Measurements from ENCODE around the gene TGFBR1.
"Not testable (repeated sequence)": the region's sequence is repeated elsewhere in the genome, so short reads cannot be mapped to it uniquely, and the experiment has no call there.

The TGFBR1 gene

GRCh38 chr9:99189186-99189585 lies 84.3 kb downstream of the TGFBR1 start:
- FAIRE-seq (no peak), DNase-seq (ENCODE audit: insufficient read length, low spot score) (no peak)
- no peak for TF ChIP-seq TAF1 (IDR thresholded peaks at IDR 0.05; ENCODE audit: low read depth, low read length)
- TF ChIP-seq SPI1 (IDR thresholded peaks at IDR 0.05; ENCODE audit: low read depth, low read length), result no peak
- TF ChIP-seq POLR2AphosphoS5 (IDR thresholded peaks at IDR 0.05; ENCODE audit: low read depth, low read length), result no peak
- no peak for TF ChIP-seq PAX5 (IDR thresholded peaks at IDR 0.05; ENCODE audit: insufficient read depth, low read length, severe bottlenecking)
- no peak for TF ChIP-seq POU2F2 (IDR thresholded peaks at IDR 0.05; ENCODE audit: low read depth, low read length)
- TF ChIP-seq POLR2A (IDR thresholded peaks at IDR 0.05; ENCODE audit: low read depth, low read length), result no peak

GRCh38 chr9:99189887-99190596 lies 85.1 kb downstream of the TGFBR1 start:
- FAIRE-seq (no peak), DNase-seq (ENCODE audit: insufficient read length, low spot score) (no peak)
- no peak for TF ChIP-seq POLR2A (IDR thresholded peaks at IDR 0.05; ENCODE audit: low read depth, low read length)
- TF ChIP-seq POU2F2 (IDR thresholded peaks at IDR 0.05; ENCODE audit: low read depth, low read length), result no peak
- no peak for TF ChIP-seq SPI1 (IDR thresholded peaks at IDR 0.05; ENCODE audit: low read depth, low read length)
- TF ChIP-seq PAX5 (IDR thresholded peaks at IDR 0.05; ENCODE audit: insufficient read depth, low read length, severe bottlenecking), result no peak
- no peak for TF ChIP-seq TAF1 (IDR thresholded peaks at IDR 0.05; ENCODE audit: low read depth, low read length)
- no peak for TF ChIP-seq POLR2AphosphoS5 (IDR thresholded peaks at IDR 0.05; ENCODE audit: low read depth, low read length)

- no peak for DNase-seq (ENCODE audit: insufficient read length, low spot score)
- FAIRE-seq, result no peak
- TF ChIP-seq POLR2AphosphoS5 (IDR thresholded peaks at IDR 0.05; ENCODE audit: low read depth, low read length), result no peak
- no peak for TF ChIP-seq POU2F2 (IDR thresholded peaks at IDR 0.05; ENCODE audit: low read depth, low read length)
- TF ChIP-seq TAF1 (IDR thresholded peaks at IDR 0.05; ENCODE audit: low read depth, low read length), result no peak
- TF ChIP-seq POLR2A (IDR thresholded peaks at IDR 0.05; ENCODE audit: low read depth, low read length), result no peak
- TF ChIP-seq SPI1 (IDR thresholded peaks at IDR 0.05; ENCODE audit: low read depth, low read length), result no peak
- no peak for TF ChIP-seq PAX5 (IDR thresholded peaks at IDR 0.05; ENCODE audit: insufficient read depth, low read length, severe bottlenecking)
Observed at GRCh38 chr9:99190597-99191283, 85.8 kb downstream of the TGFBR1 start.

GRCh38 chr9:99192786-99193465 lies 88.0 kb downstream of the TGFBR1 start:
- no peak for DNase-seq (ENCODE audit: insufficient read length, low spot score)
- FAIRE-seq, result no peak
- TF ChIP-seq PAX5 (IDR thresholded peaks at IDR 0.05; ENCODE audit: insufficient read depth, low read length, severe bottlenecking), result no peak
- no peak for TF ChIP-seq TAF1 (IDR thresholded peaks at IDR 0.05; ENCODE audit: low read depth, low read length)
- TF ChIP-seq POU2F2 (IDR thresholded peaks at IDR 0.05; ENCODE audit: low read depth, low read length), result no peak
- TF ChIP-seq POLR2AphosphoS5 (IDR thresholded peaks at IDR 0.05; ENCODE audit: low read depth, low read length), result no peak
- TF ChIP-seq SPI1 (IDR thresholded peaks at IDR 0.05; ENCODE audit: low read depth, low read length), result no peak
- TF ChIP-seq POLR2A (IDR thresholded peaks at IDR 0.05; ENCODE audit: low read depth, low read length), result no peak

- no peak for FAIRE-seq
- TF ChIP-seq POLR2A (IDR thresholded peaks at IDR 0.05; ENCODE audit: low read depth, low read length) (no peak), POLR2AphosphoS5 (IDR thresholded peaks at IDR 0.05; ENCODE audit: low read depth, low read length) (no peak), SPI1 (IDR thresholded peaks at IDR 0.05; ENCODE audit: low read depth, low read length) (no peak), PAX5 (IDR thresholded peaks at IDR 0.05; ENCODE audit: insufficient read depth, low read length, severe bottlenecking) (no peak), POU2F2 (IDR thresholded peaks at IDR 0.05; ENCODE audit: low read depth, low read length) (no peak), TAF1 (IDR thresholded peaks at IDR 0.05; ENCODE audit: low read depth, low read length) (no peak)
Observed at GRCh38 chr9:99193466-99193821, 88.5 kb downstream of the TGFBR1 start.

GRCh38 chr9:99196484-99196883 lies 91.6 kb downstream of the TGFBR1 start:
- not testable (repeated sequence) for DNase-seq (ENCODE audit: insufficient read length, low spot score)
- FAIRE-seq, result peak; percentile 31

More at GRCh38 chr9:99193466-99193821, 88.5 kb downstream of the TGFBR1 start:
- no peak for DNase-seq (ENCODE audit: insufficient read length, low spot score)

- no peak for FAIRE-seq
- TF ChIP-seq POLR2AphosphoS5 (IDR thresholded peaks at IDR 0.05; ENCODE audit: low read depth, low read length), result no peak
- no peak for TF ChIP-seq PAX5 (IDR thresholded peaks at IDR 0.05; ENCODE audit: insufficient read depth, low read length, severe bottlenecking)
- TF ChIP-seq SPI1 (IDR thresholded peaks at IDR 0.05; ENCODE audit: low read depth, low read length), result no peak
- no peak for TF ChIP-seq POLR2A (IDR thresholded peaks at IDR 0.05; ENCODE audit: low read depth, low read length)
- no peak for TF ChIP-seq TAF1 (IDR thresholded peaks at IDR 0.05; ENCODE audit: low read depth, low read length)
- no peak for TF ChIP-seq POU2F2 (IDR thresholded peaks at IDR 0.05; ENCODE audit: low read depth, low read length)
- DNase-seq (ENCODE audit: insufficient read length, low spot score), result no peak
Observed at GRCh38 chr9:99197124-99197630, 92.3 kb downstream of the TGFBR1 start.

- FAIRE-seq, result no peak
- no peak for DNase-seq (ENCODE audit: insufficient read length, low spot score)
- no peak for TF ChIP-seq SPI1 (IDR thresholded peaks at IDR 0.05; ENCODE audit: low read depth, low read length)
- TF ChIP-seq POLR2AphosphoS5 (IDR thresholded peaks at IDR 0.05; ENCODE audit: low read depth, low read length), result no peak
- TF ChIP-seq POU2F2 (IDR thresholded peaks at IDR 0.05; ENCODE audit: low read depth, low read length), result no peak
- TF ChIP-seq POLR2A (IDR thresholded peaks at IDR 0.05; ENCODE audit: low read depth, low read length), result no peak
- TF ChIP-seq TAF1 (IDR thresholded peaks at IDR 0.05; ENCODE audit: low read depth, low read length), result no peak
- TF ChIP-seq PAX5 (IDR thresholded peaks at IDR 0.05; ENCODE audit: insufficient read depth, low read length, severe bottlenecking), result no peak
Observed at GRCh38 chr9:99197987-99198386, 93.1 kb downstream of the TGFBR1 start.

- FAIRE-seq (no peak), DNase-seq (ENCODE audit: insufficient read length, low spot score) (no peak)
- TF ChIP-seq SPI1 (IDR thresholded peaks at IDR 0.05; ENCODE audit: low read depth, low read length), result peak; percentile 87
- no peak for TF ChIP-seq POLR2A (IDR thresholded peaks at IDR 0.05; ENCODE audit: low read depth, low read length)
Observed at GRCh38 chr9:99199938-99200539, 95.1 kb downstream of the TGFBR1 start.
